Spleen (tissue), 11 donors: ENCODE measurements around the gene LARP4. TPM values are rescaled to one million over a fixed set of nuclear protein-coding genes. Genes with fewer than 3 reads are reported as not detected.

Experiments used
- DNase-seq: peaks from one replicate; pipeline ENCODE4 v3.0.0-alpha.2; 2020
- H3K27ac ChIP-seq, 8 donors: fragments of 200-600 bp; sonication (generic) in 7 of 8; 1 replicate in 4 of 8; 2 replicates in 4 of 8; pipeline versions ENCODE4 v1.5.0 to v1.8.0; 2016 to 2021; ENCODE audit warnings: inconsistent platforms in 4 of 8, mild to moderate bottlenecking in 4 of 8, moderate library complexity in 1 of 8
- H3K27me3 ChIP-seq, 7 donors: fragments of 200-600 bp; sonication (generic) in 6 of 7; replicated peaks in 1 of 7; 1 replicate in 4 of 7; 2 replicates in 3 of 7; pipeline versions ENCODE4 v1.5.0 to v1.8.0; 2016 to 2021; ENCODE audit warnings: inconsistent platforms in 3 of 7, mild to moderate bottlenecking in 1 of 7
- H3K36me3 ChIP-seq, 6 donors: fragments of 200-600 bp; sonication (generic) in 5 of 6; 1 replicate in 4 of 6; 2 replicates in 2 of 6; pipeline versions ENCODE4 v1.5.0 to v1.8.0; 2016 to 2021; ENCODE audit warnings: inconsistent platforms in 2 of 6
- H3K4me1 ChIP-seq, 6 donors: fragments of 200-600 bp; sonication (generic) in 5 of 6; 1 replicate in 3 of 6; 2 replicates in 3 of 6; pipeline versions ENCODE4 v1.5.0 to v1.8.0; 2016 to 2021; ENCODE audit warnings: inconsistent platforms in 3 of 6
- H3K4me3 ChIP-seq, 8 donors: fragments of 200-600 bp; sonication (generic) in 7 of 8; 1 replicate in 4 of 8; 2 replicates in 4 of 8; pipeline versions ENCODE4 v1.5.0 to v1.8.0; 2016 to 2021; ENCODE audit warnings: inconsistent platforms in 4 of 8, mild to moderate bottlenecking in 4 of 8, moderate library complexity in 2 of 8
- H3K9me3 ChIP-seq, 8 donors: fragments of 200-600 bp; sonication (generic) in 7 of 8; 1 replicate in 4 of 8; 2 replicates in 4 of 8; pipeline versions ENCODE4 v1.5.0 to v1.8.0; 2016 to 2021; ENCODE audit warnings: inconsistent platforms in 4 of 8
- POLR2A ChIP-seq, 3 donors: fragments of 450-650 bp; IDR thresholded peaks; one replicate each; pipeline ENCODE4 v1.5.1; 2017; ENCODE audit warnings: antibody characterized with exemption in 3 of 3, mild to moderate bottlenecking in 1 of 3
- POLR2AphosphoS5 ChIP-seq, 3 donors: sonication (generic); formaldehyde crosslinking; IDR thresholded peaks; one replicate each; pipeline ENCODE4 v1.5.1; 2017; ENCODE audit warnings: antibody characterized with exemption in 3 of 3
- WGBS, 5 donors: extraction: QIAGEN DNeasy Blood & Tissue Kit in 3 of 5; methylation state at CpG; one replicate each; pipeline versions ENCODE4 v1.1.5 to v1.1.7; 2013 to 2018; 5-methylcytosine and 5-hydroxymethylcytosine counted together
- intact Hi-C: fragments of 100-400 bp; cut with DNase I; formaldehyde crosslinking; loops from one replicate; pipeline ENCODE4 v1.15.0; 2023; ENCODE audit warnings: low total_unique reads
- polyA plus RNA-seq, 3 donors: library from polyadenylated mRNA; stranded (reverse); fragments of 200-250 nt; gene quantifications; one replicate each; pipeline ENCODE4 v1.2.1, GENCODE V29; 2013
- total RNA-seq, 7 donors: library from RNA; depleted of rRNA in 3 of 7; stranded (reverse); fragments of >200 nt in 3 of 7; fragmentation: NEBNext Ultra II Directional in 4 of 7; extraction: Animal tissue kit (Norgen Biotek cat#: 25700) in 4 of 7; gene quantifications; one replicate each; pipeline versions ENCODE4 v1.1.0 to v1.2.1, GENCODE V29; 2016 to 2021
- TF ChIP-seq, protein P1 (sequence below), 11 experiments: fragments of 200-600 bp in 7 of 11; fragments of 450-650 bp in 4 of 11; sonication (generic) in 4 of 11; IDR thresholded peaks in 8 of 11; conservative IDR thresholded peaks in 3 of 11; 1 replicate in 7 of 11; 2 replicates in 4 of 11; pipeline versions ENCODE4 v1.4.0 to v1.8.0; 2016 to 2021; ENCODE audit warnings: antibody characterized with exemption in 11 of 11, inconsistent platforms in 4 of 11, mild to moderate bottlenecking in 1 of 11
- donor health status: healthy with polysubstance abuse.
- donor health status: DM: no; HTN: no; CAD: no; lungs with moderate emphysema.
- donor health status: DM: no; HTN: no; CAD: no.
- donor health status: Bipolar disorder and iron deficiency.
- donor health status: healthy.
- donor health status: DM: no; HTN: no; CAD: no.
- donor health status: DM: yes; HTN: yes; CAD: no.

The LARP4 gene
- total and polyA plus RNA-seq, 10 donors: 4.7 to 55.8 (median 46.0) TPM

DNA sequence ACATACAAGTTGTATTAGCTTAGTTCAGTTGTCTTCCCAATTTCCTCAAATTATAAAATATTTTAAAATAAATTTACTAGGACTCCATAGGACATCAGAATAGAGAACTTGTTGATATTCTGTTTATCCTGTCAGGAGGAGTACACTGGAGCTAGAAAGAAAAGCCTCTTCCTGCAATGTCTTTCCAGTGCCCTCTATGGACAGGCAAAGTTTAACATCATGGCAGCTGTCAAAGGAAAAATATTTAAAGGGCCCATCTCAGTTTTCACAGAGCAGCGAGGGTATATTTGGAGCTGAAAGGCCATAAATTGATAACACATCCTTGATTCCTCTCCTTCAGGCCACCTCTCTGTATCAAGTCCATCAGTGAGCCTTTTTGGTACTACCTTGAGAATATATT, 123.1 kb downstream of the LARP4 start:
- intact Hi-C loops: no loop called here
- 87 to 100% (median 96%) methylated on average over 1 of the region's 1 CpG for WGBS, 5 donors
- TF ChIP-seq, protein P1, sequence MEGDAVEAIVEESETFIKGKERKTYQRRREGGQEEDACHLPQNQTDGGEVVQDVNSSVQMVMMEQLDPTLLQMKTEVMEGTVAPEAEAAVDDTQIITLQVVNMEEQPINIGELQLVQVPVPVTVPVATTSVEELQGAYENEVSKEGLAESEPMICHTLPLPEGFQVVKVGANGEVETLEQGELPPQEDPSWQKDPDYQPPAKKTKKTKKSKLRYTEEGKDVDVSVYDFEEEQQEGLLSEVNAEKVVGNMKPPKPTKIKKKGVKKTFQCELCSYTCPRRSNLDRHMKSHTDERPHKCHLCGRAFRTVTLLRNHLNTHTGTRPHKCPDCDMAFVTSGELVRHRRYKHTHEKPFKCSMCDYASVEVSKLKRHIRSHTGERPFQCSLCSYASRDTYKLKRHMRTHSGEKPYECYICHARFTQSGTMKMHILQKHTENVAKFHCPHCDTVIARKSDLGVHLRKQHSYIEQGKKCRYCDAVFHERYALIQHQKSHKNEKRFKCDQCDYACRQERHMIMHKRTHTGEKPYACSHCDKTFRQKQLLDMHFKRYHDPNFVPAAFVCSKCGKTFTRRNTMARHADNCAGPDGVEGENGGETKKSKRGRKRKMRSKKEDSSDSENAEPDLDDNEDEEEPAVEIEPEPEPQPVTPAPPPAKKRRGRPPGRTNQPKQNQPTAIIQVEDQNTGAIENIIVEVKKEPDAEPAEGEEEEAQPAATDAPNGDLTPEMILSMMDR (IDR thresholded peaks at IDR 0.05 in 8 of 11, conservative IDR thresholded peaks at IDR 0.05 in 3 of 11): no peak
- TF ChIP-seq POLR2A (IDR thresholded peaks at IDR 0.05): no peak
- TF ChIP-seq POLR2AphosphoS5 (IDR thresholded peaks at IDR 0.05): no peak

DNA sequence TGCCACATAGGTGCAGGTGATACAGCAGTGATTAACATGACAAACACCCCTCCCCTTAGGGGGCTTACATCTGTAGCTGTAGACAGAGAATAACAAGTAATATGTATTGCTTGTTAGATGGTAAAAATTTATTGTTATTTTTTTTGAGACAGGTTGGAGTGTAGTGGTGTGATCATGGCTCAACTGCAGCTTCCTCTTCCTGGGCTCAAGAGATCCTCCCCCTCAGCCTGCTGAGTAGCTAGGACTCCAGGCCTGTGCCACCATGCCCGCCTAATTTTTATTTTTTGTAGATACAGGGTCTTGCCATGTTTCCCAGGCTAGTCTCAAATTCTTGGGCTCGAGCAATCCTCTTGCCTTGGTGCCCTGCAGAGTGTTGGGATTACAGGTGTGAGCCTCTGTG, 123.9 kb downstream of the LARP4 start:
- no peak overlapping the region for H3K4me3 ChIP-seq
- WGBS, 5 donors: 95 to 100% (median 97%) methylated on average over 2 of the region's 2 CpGs
- no peak for TF ChIP-seq POLR2A (IDR thresholded peaks at IDR 0.05)
- TF ChIP-seq, protein P1 (IDR thresholded peaks at IDR 0.05 in 8 of 11, conservative IDR thresholded peaks at IDR 0.05 in 3 of 11): no peak
- no peak for TF ChIP-seq POLR2AphosphoS5 (IDR thresholded peaks at IDR 0.05)
- H3K27ac ChIP-seq: peak overlapping the region in 4 of 8 donors; percentile 6 to 49 (median 34)
- peaks cover 0 to 16% (median 0%) of the 10 kb centered on the region in 6 donors for H3K36me3 ChIP-seq
- no peak for DNase-seq
- no peaks in the 10 kb centered on the region for H3K27me3 ChIP-seq
- peaks cover 4 to 91% (median 62%) of the 10 kb centered on the region in 6 donors for H3K4me1 ChIP-seq
- intact Hi-C loops: no loop called here
- H3K9me3 ChIP-seq: no peaks in the 10 kb centered on the region

More for the DNA sequence above, 123.1 kb downstream of the LARP4 start:
- peaks cover 0 to 16% (median 0%) of the 10 kb centered on the region in 6 donors for H3K36me3 ChIP-seq
- DNase-seq: no peak
- no peak overlapping the region for H3K4me3 ChIP-seq
- H3K27me3 ChIP-seq: no peaks in the 10 kb centered on the region
- H3K9me3 ChIP-seq: no peaks in the 10 kb centered on the region
- peak overlapping the region in 3 of 8 donors; percentile 26 to 49 (median 42) for H3K27ac ChIP-seq
- peaks cover 8 to 91% (median 63%) of the 10 kb centered on the region in 6 donors for H3K4me1 ChIP-seq

DNA sequence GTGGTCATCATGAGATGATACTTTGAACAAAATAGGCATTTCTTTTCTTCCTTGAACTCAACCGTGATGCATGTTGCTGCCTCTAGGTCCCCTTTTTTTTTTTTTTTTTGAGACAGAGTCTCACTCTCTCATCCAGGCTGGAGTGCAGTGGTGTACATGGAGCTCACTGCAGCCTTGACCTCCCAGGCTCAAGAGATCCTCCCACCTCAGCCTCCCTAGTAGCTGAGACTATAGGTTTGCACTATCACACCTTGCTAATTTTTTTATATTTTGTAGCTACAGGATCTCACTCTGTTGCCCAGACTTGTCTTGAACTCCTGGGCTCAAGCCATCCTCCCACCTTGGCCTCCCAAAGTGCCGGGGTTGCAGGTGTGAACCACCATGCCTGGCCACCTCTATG, 124.7 kb downstream of the LARP4 start:
- Histone ChIP-seq H3K36me3 (peaks cover 0 to 16% (median 0%) of the 10 kb centered on the region in 6 donors), H3K27ac (peak overlapping the region in 3 of 8 donors; percentile 24 to 58 (median 49)), H3K4me1 (peaks cover 3 to 91% (median 54%) of the 10 kb centered on the region in 6 donors), H3K9me3 (no peaks in the 10 kb centered on the region), H3K4me3 (no peak overlapping the region), H3K27me3 (no peaks in the 10 kb centered on the region)
- TF ChIP-seq POLR2AphosphoS5 (IDR thresholded peaks at IDR 0.05) (no peak), POLR2A (IDR thresholded peaks at IDR 0.05) (no peak)
- TF ChIP-seq, protein P1 (IDR thresholded peaks at IDR 0.05 in 8 of 11, conservative IDR thresholded peaks at IDR 0.05 in 3 of 11): no peak
- DNase-seq: no peak
- 89 to 94% (median 90%) methylated on average over 2 of the region's 2 CpGs for WGBS, 5 donors
- intact Hi-C loops: no loop called here

DNA sequence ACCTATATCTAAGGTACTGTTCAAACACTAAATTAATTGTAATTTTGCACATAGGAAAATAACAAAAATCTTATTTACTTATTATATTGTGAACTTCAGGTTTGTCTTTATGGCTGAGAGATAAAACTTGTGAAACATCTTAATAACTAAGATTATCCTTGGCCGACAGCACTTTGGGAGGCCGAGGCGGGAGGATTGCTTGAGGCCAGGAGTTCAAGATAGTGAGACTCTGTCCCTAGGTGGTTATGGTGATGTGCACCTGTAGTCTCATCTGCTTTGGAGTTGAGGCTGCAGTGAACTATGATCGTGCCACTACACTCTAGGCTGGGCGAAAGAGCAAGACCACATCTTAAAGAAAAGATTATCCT, 126.7 kb downstream of the LARP4 start:
- TF ChIP-seq, protein P1 (IDR thresholded peaks at IDR 0.05 in 8 of 11, conservative IDR thresholded peaks at IDR 0.05 in 3 of 11): no peak
- H3K27me3 ChIP-seq: no peaks in the 10 kb centered on the region
- no peak overlapping the region for H3K4me3 ChIP-seq
- H3K36me3 ChIP-seq: peaks cover 0 to 16% (median 0%) of the 10 kb centered on the region in 6 donors
- no peak overlapping the region for H3K27ac ChIP-seq
- intact Hi-C loops: no loop called here
- no peaks in the 10 kb centered on the region for H3K9me3 ChIP-seq
- 95 to 96% (median 96%) methylated on average over 5 of the region's 5 CpGs for WGBS, 5 donors
- H3K4me1 ChIP-seq: peaks cover 13 to 91% (median 54%) of the 10 kb centered on the region in 6 donors
- no peak for DNase-seq
